HEK293 (cell line): ENCODE results near the gene DCTN4.

Source experiments
- BCL11A ChIP-seq: fragments of 450-650 bp; formaldehyde crosslinking; IDR thresholded peaks from 2 replicates; pipeline ENCODE4 v1.5.1; 2016; ENCODE audit warnings: low read depth, missing biosample characterization, missing genetic modification characterization
- BCL11B ChIP-seq: fragments of 450-650 bp; formaldehyde crosslinking; IDR thresholded peaks from 2 replicates; pipeline ENCODE4 v1.5.1; 2016; ENCODE audit warnings: low read depth, missing biosample characterization, missing genetic modification characterization
- ELK4 ChIP-seq: IDR thresholded peaks from 2 replicates; pipeline ENCODE4 v1.6.1; 2011; ENCODE audit warnings: mild to moderate bottlenecking, low read depth, low read length, borderline replicate concordance
- FEZF1 ChIP-seq: fragments of 450-650 bp; formaldehyde crosslinking; IDR thresholded peaks from 2 replicates; pipeline ENCODE4 v1.5.1; 2016; ENCODE audit warnings: missing biosample characterization, missing genetic modification characterization
- GFI1B ChIP-seq: fragments of 450-650 bp; formaldehyde crosslinking; IDR thresholded peaks from 2 replicates; pipeline ENCODE4 v1.5.1; 2016; ENCODE audit warnings: missing biosample characterization, missing genetic modification characterization
- GLIS1 ChIP-seq: fragments of 450-650 bp; formaldehyde crosslinking; IDR thresholded peaks from 2 replicates; pipeline ENCODE4 v1.5.1; 2016; ENCODE audit warnings: missing biosample characterization, missing genetic modification characterization
- KLF8 ChIP-seq: fragments of 450-650 bp; formaldehyde crosslinking; IDR thresholded peaks from 2 replicates; pipeline ENCODE4 v1.5.1; 2016; ENCODE audit warnings: missing biosample characterization, missing genetic modification characterization
- PRDM1 ChIP-seq: fragments of 450-650 bp; formaldehyde crosslinking; IDR thresholded peaks from 2 replicates; pipeline ENCODE4; 2016; ENCODE audit warnings: missing biosample characterization, missing genetic modification characterization
- WT1 ChIP-seq: fragments of 450-650 bp; formaldehyde crosslinking; IDR thresholded peaks from 2 replicates; pipeline ENCODE4 v1.5.1; 2016; ENCODE audit warnings: missing biosample characterization, missing genetic modification characterization
- ZBTB11 ChIP-seq: fragments of 450-650 bp; formaldehyde crosslinking; conservative IDR thresholded peaks from 2 replicates; pipeline ENCODE4 v1.5.1; 2016; ENCODE audit warnings: low read depth, missing biosample characterization, missing genetic modification characterization
- ZBTB21 ChIP-seq: fragments of 450-650 bp; formaldehyde crosslinking; IDR thresholded peaks from 2 replicates; pipeline ENCODE4 v1.5.1; 2017; ENCODE audit warnings: missing biosample characterization, missing genetic modification characterization
- ZNF184 ChIP-seq: fragments of 450-650 bp; IDR thresholded peaks from 2 replicates; pipeline ENCODE4 v1.5.1; 2018; ENCODE audit warnings: missing biosample characterization, mild to moderate bottlenecking, missing genetic modification characterization
- ZNF2 ChIP-seq: fragments of 450-650 bp; formaldehyde crosslinking; IDR thresholded peaks from 2 replicates; pipeline ENCODE4 v1.5.1; 2016; ENCODE audit warnings: missing biosample characterization, missing genetic modification characterization
- ZNF202 ChIP-seq: fragments of 450-650 bp; formaldehyde crosslinking; IDR thresholded peaks from 2 replicates; pipeline ENCODE4 v1.5.1; 2016; ENCODE audit warnings: missing biosample characterization, missing genetic modification characterization, borderline replicate concordance
- ZNF239 ChIP-seq: fragments of 450-650 bp; formaldehyde crosslinking; IDR thresholded peaks from 2 replicates; pipeline ENCODE4 v1.5.1; 2016; ENCODE audit warnings: missing biosample characterization, missing genetic modification characterization
- ZNF24 ChIP-seq: fragments of 450-650 bp; formaldehyde crosslinking; IDR thresholded peaks from 2 replicates; pipeline ENCODE4 v1.5.1; 2016; ENCODE audit warnings: missing biosample characterization, missing genetic modification characterization
- ZNF26 ChIP-seq: fragments of 450-650 bp; formaldehyde crosslinking; IDR thresholded peaks from 2 replicates; pipeline ENCODE4 v1.5.1; 2016; ENCODE audit warnings: missing biosample characterization, missing genetic modification characterization
- ZNF266 ChIP-seq: fragments of 450-650 bp; formaldehyde crosslinking; IDR thresholded peaks from 2 replicates; pipeline ENCODE4 v1.5.1; 2016; ENCODE audit warnings: missing biosample characterization, missing genetic modification characterization, low read depth
- ZNF280C ChIP-seq: fragments of 450-650 bp; formaldehyde crosslinking; IDR thresholded peaks from 2 replicates; pipeline ENCODE4 v1.5.1; 2016; ENCODE audit warnings: missing biosample characterization, missing genetic modification characterization
- ZNF311 ChIP-seq: fragments of 450-650 bp; formaldehyde crosslinking; IDR thresholded peaks from 2 replicates; pipeline ENCODE4 v1.5.1; 2017; ENCODE audit warnings: missing biosample characterization, missing genetic modification characterization, borderline replicate concordance
- ZNF324 ChIP-seq: fragments of 450-650 bp; formaldehyde crosslinking; IDR thresholded peaks from 2 replicates; pipeline ENCODE4 v1.5.1; 2016; ENCODE audit warnings: missing biosample characterization, missing genetic modification characterization
- ZNF335 ChIP-seq: fragments of 450-650 bp; formaldehyde crosslinking; conservative IDR thresholded peaks from 2 replicates; pipeline ENCODE4 v1.5.1; 2016; ENCODE audit warnings: missing biosample characterization, missing genetic modification characterization
- ZNF514 ChIP-seq: fragments of 450-650 bp; formaldehyde crosslinking; IDR thresholded peaks from 2 replicates; pipeline ENCODE4 v1.5.1; 2016; ENCODE audit warnings: missing biosample characterization, missing genetic modification characterization
- ZNF518A ChIP-seq: fragments of 450-650 bp; formaldehyde crosslinking; conservative IDR thresholded peaks from 2 replicates; pipeline ENCODE4 v1.5.1; 2016; ENCODE audit warnings: low read depth, missing biosample characterization, missing genetic modification characterization
- ZNF548 ChIP-seq: fragments of 450-650 bp; formaldehyde crosslinking; IDR thresholded peaks from 2 replicates; pipeline ENCODE4 v1.5.1; 2016; ENCODE audit warnings: missing biosample characterization, missing genetic modification characterization
- ZNF549 ChIP-seq: fragments of 450-650 bp; IDR thresholded peaks from 2 replicates; pipeline ENCODE4 v1.5.1; 2018; ENCODE audit warnings: missing biosample characterization, missing genetic modification characterization, mild to moderate bottlenecking, inconsistent platforms, moderate library complexity
- ZNF610 ChIP-seq: fragments of 450-650 bp; formaldehyde crosslinking; IDR thresholded peaks from 2 replicates; pipeline ENCODE4 v1.5.1; 2016; ENCODE audit warnings: missing biosample characterization, missing genetic modification characterization, borderline replicate concordance
- ZSCAN30 ChIP-seq: fragments of 450-650 bp; IDR thresholded peaks from 2 replicates; pipeline ENCODE4 v1.5.1; 2018; ENCODE audit warnings: missing biosample characterization, mild to moderate bottlenecking, missing genetic modification characterization, moderate library complexity

DCTN4 gene

GRCh38 chr5:150783422-150783928, 24.7 kb upstream of the DCTN4 start (continued):
- TF ChIP-seq ZNF202, result no peak
- peak; percentile 35; the same call in 1 of the 2 replicates for TF ChIP-seq BCL11A (tag by site-specific recombination)
- peak; percentile 83; the same call in 1 of the 2 replicates for TF ChIP-seq BCL11B (tag by site-specific recombination)
- TF ChIP-seq ZNF280C (tag by site-specific recombination), result no peak
- TF ChIP-seq ZNF266, result no peak
- TF ChIP-seq ZNF311 (tag by site-specific recombination), result no peak
- TF ChIP-seq ZNF2 (tag by site-specific recombination), result peak; percentile 79
- peak; percentile 62 for TF ChIP-seq ZNF518A
- TF ChIP-seq ZNF239 (tag by site-specific recombination), result no peak
- TF ChIP-seq FEZF1 (tag by site-specific recombination), result peak; percentile 74
- no peak for TF ChIP-seq ZNF514
- TF ChIP-seq ZNF548 (tag by site-specific recombination), result no peak; the same call in 1 of the 2 replicates
- 0 out of 2 replicates have a peak, but pooled peaks have one; percentile 44 for TF ChIP-seq ZNF610 (tag by site-specific recombination)
- TF ChIP-seq ZNF549 (tag by site-specific recombination), result no peak
- peak; percentile 73 for TF ChIP-seq KLF8
- peak; percentile 60 for TF ChIP-seq ZNF335 (tag by site-specific recombination)
- no peak for TF ChIP-seq ZNF24
- TF ChIP-seq ZSCAN30 (tag by site-specific recombination), result peak; percentile 89
- 0 out of 2 replicates have a peak, but pooled peaks have one; percentile 17 for TF ChIP-seq PRDM1 (tag by site-specific recombination)
- TF ChIP-seq GFI1B (tag by site-specific recombination), result no peak
- TF ChIP-seq WT1, result peak; percentile 59
- peak; percentile 60; the same call in 1 of the 2 replicates for TF ChIP-seq ZBTB11 (tag by site-specific recombination)
- no peak for TF ChIP-seq ELK4
- TF ChIP-seq GLIS1 (tag by site-specific recombination), result peak; percentile 77
- TF ChIP-seq ZNF324, result no peak
- TF ChIP-seq ZNF26, result no peak
- no peak for TF ChIP-seq ZBTB21 (tag by site-specific recombination)
- peak; percentile 58; the same call in 1 of the 2 replicates for TF ChIP-seq ZNF184 (tag by site-specific recombination)
